Tibial artery (tissue), 4 donors: Measurements from ENCODE around the gene POLL.

Source experiments
- DNase-seq, 2 donors: peaks; one replicate each; pipeline ENCODE4 v3.0.0-alpha.2; 2019
- H3K27ac ChIP-seq, 2 donors: fragments of 200-600 bp; sonication (generic) in 1 of 2; 1 replicate in 1 of 2; 2 replicates in 1 of 2; pipeline ENCODE4 v1.5.1; 2018 to 2019; ENCODE audit warnings: mild to moderate bottlenecking in 1 of 2
- H3K27me3 ChIP-seq, 2 donors: fragments of 200-600 bp; sonication (generic) in 1 of 2; one replicate each; pipeline versions ENCODE4 v1.5.1 to v1.6.0; 2016 to 2019
- H3K36me3 ChIP-seq, 3 donors: fragments of 200-600 bp; sonication (generic) in 2 of 3; one replicate each; pipeline ENCODE4 v1.5.1; 2016 to 2019; ENCODE audit warnings: mild to moderate bottlenecking in 2 of 3
- H3K4me1 ChIP-seq, 4 donors: fragments of 200-600 bp; sonication (generic) in 2 of 4; 1 replicate in 3 of 4; 2 replicates in 1 of 4; pipeline ENCODE4 v1.5.1; 2016 to 2019
- H3K4me3 ChIP-seq, 2 donors: fragments of 200-600 bp; sonication (generic) in 1 of 2; 1 replicate in 1 of 2; 2 replicates in 1 of 2; pipeline ENCODE4 v1.5.1; 2018 to 2019; ENCODE audit warnings: mild to moderate bottlenecking in 2 of 2
- H3K9me3 ChIP-seq, 3 donors: fragments of 200-600 bp; sonication (generic) in 1 of 3; one replicate each; pipeline ENCODE4 v1.5.1; 2016 to 2019
- intact Hi-C: fragments of 100-400 bp; cut with DNase I; formaldehyde crosslinking; loops from one replicate; pipeline ENCODE4 v1.15.0; 2023; ENCODE audit warnings: low total_unique reads
- TF ChIP-seq, protein P1 (sequence below), 2 experiments: fragments of 200-600 bp in 1 of 2; fragments of 450-650 bp in 1 of 2; IDR thresholded peaks; one replicate each; pipeline ENCODE4 v1.5.1; 2017 to 2019; ENCODE audit warnings: antibody characterized with exemption in 2 of 2, mild to moderate bottlenecking in 1 of 2, moderate library complexity in 1 of 2

POLL gene

DNA sequence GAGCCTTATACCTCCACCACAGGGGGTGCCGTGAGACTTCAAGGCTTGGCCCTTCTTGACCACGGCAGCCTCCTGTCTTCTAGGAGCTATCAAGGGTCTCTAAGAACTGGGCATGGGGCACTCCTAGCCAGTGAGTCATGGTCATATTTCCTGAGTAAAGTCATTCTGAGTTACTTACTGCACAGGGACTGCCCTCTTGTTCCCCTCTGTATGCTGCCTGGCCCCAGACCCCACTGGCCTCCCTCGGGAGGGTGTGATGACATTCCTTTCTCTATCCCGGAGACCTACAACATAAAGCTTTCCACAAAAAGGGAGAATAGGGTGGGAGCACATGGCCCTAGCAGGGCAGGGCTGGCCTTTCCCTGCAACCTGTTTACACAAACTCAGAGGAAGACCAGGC lies 21.4 kb upstream of the POLL start:
- TF ChIP-seq, protein P1, sequence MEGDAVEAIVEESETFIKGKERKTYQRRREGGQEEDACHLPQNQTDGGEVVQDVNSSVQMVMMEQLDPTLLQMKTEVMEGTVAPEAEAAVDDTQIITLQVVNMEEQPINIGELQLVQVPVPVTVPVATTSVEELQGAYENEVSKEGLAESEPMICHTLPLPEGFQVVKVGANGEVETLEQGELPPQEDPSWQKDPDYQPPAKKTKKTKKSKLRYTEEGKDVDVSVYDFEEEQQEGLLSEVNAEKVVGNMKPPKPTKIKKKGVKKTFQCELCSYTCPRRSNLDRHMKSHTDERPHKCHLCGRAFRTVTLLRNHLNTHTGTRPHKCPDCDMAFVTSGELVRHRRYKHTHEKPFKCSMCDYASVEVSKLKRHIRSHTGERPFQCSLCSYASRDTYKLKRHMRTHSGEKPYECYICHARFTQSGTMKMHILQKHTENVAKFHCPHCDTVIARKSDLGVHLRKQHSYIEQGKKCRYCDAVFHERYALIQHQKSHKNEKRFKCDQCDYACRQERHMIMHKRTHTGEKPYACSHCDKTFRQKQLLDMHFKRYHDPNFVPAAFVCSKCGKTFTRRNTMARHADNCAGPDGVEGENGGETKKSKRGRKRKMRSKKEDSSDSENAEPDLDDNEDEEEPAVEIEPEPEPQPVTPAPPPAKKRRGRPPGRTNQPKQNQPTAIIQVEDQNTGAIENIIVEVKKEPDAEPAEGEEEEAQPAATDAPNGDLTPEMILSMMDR (IDR thresholded peaks at IDR 0.05) = no peak
- no peak overlapping the region for H3K27ac ChIP-seq
- no peak overlapping the region for H3K4me3 ChIP-seq
- no peaks in the 10 kb centered on the region for H3K27me3 ChIP-seq
- DNase-seq = no peak
- no peaks in the 10 kb centered on the region for H3K9me3 ChIP-seq
- intact Hi-C loops = no loop called here
- no peaks in the 10 kb centered on the region for H3K4me1 ChIP-seq
- peaks cover 35 to 94% (median 73%) of the 10 kb centered on the region in 3 donors for H3K36me3 ChIP-seq

DNA sequence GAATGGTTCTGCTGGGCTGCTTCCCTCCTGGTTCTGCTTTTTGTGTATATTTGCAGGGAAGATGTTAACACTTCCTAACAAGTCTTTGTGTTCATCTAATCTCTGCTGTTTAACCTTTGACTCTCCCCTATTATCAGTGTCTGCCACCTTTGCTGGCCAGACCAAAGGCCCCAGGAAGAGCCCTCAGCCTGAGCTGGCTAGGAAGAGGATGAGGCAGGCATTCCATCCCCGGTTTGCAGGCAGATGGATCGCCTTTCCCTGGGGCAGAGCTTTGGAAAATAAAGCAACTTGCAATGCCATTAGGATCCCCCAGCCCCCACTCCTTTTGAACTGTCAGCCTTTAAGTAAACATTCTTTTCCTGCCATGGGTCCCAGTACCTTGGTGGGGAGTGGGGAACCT lies 19.1 kb upstream of the POLL start:
- intact Hi-C loops = no loop called here
- Histone ChIP-seq H3K36me3 (peaks cover 32 to 85% (median 73%) of the 10 kb centered on the region in 3 donors), H3K9me3 (no peaks in the 10 kb centered on the region), H3K27me3 (no peaks in the 10 kb centered on the region), H3K4me3 (no peak overlapping the region), H3K4me1 (no peaks in the 10 kb centered on the region), H3K27ac (no peak overlapping the region)
- DNase-seq = no peak
- TF ChIP-seq, protein P1 (IDR thresholded peaks at IDR 0.05) = no peak

DNA sequence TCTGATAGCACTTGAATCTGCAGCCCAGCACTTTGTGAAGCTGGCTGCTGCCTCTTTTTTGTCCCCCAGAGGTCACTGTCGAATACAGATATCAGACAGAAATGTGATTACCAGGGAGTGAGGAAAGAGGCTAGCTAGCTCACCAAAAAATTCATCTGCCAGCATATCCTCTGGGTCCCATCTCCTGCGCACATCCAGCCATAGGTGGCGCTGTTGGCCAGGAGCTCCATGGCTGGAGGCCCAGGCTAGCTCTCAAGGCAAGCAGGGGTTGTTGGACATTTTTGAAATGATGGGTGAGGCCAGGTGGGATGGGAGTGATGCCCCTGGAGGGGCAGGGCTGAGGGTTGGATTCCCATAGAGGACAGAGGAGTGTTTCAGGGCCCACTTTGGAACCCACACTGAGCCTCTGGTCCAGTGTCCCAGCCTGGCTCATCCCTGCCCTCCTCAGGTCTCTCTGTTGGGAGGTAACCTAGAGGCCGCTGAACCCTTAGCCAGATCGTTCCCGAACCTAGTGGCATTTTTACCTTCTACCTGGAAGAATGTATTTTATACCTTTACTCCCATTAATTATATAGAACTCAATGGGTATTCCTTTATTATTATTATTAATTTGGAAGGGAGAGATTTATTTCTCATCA lies 14.8 kb upstream of the POLL start:
- no peak overlapping the region for H3K4me3 ChIP-seq
- H3K4me1 ChIP-seq = no peaks in the 10 kb centered on the region
- no peak overlapping the region for H3K27ac ChIP-seq
- TF ChIP-seq, protein P1 (IDR thresholded peaks at IDR 0.05) = peak; percentile 68 to 74
- peak in 1 of 2 donors; percentile 59 for DNase-seq
- H3K9me3 ChIP-seq = no peaks in the 10 kb centered on the region
- intact Hi-C loops = no loop called here
- peaks cover 3 to 56% (median 30%) of the 10 kb centered on the region in 3 donors for H3K36me3 ChIP-seq
- H3K27me3 ChIP-seq = no peaks in the 10 kb centered on the region

DNA sequence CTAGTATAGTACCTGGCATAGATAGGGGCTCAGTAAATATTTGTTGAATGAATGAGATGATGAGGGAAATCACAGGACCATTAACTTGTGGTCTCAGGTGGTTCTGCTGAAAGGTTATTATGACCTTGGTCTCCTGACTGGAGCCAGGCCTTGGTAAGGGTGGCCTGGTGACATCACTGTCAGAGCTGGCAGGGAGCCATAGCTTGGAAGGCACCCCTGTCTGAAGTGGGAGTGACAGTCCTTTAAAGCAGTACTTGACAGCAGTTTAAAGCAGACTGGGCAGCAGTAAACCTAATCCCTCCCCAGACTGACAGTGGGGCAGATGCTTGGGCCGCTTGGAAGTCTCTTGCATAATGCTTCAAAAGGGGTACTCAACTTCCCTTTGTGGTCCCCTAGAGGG lies 13.5 kb upstream of the POLL start:
- no peak for DNase-seq
- Histone ChIP-seq H3K27me3 (no peaks in the 10 kb centered on the region), H3K9me3 (no peaks in the 10 kb centered on the region), H3K27ac (no peak overlapping the region), H3K4me1 (no peaks in the 10 kb centered on the region), H3K36me3 (peaks cover 0 to 43% (median 18%) of the 10 kb centered on the region in 3 donors), H3K4me3 (no peak overlapping the region)
- intact Hi-C loops = no loop called here
- TF ChIP-seq, protein P1 (IDR thresholded peaks at IDR 0.05) = no peak

DNA sequence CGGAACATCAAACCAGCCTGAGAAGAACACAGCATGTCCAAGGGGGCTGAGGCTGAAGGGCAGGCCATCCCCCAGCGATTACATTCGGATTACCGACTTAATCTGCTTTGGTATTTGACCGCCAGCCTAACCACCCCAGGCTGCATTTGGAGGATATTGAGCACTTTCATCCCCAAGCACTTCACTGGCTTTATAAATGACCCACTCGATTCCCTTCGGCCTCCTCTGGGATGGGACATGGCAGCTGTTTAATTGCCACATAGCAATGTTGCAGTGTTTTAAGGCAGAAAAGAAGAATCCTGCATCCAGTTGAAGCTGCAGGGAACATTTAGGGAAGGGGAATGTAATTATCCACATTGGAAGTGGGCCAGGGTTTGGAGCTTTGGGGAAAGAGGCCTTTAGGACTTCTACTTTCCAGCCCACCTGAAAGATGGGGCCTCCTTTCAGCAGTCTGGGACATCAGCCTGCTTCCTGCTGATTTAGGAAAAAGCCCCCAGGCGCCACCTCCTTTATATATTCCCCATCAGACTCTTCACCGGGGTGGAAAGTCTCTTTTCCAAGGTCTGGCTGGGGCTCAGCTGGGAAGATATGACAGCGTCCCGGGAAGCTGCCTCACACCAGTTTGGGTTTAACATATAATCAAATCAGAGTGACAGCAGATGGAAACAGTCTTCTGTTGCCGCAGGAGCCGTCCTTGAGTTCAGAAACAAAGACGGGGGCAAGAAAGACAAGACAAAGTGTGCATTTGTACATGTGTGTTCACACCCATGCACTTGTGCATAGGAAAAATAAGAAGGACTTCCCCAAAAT lies 9.2 kb upstream of the POLL start:
- Histone ChIP-seq H3K36me3 (peaks cover 0 to 13% (median 0%) of the 10 kb centered on the region in 3 donors), H3K27me3 (no peaks in the 10 kb centered on the region), H3K4me1 (no peaks in the 10 kb centered on the region), H3K4me3 (no peak overlapping the region), H3K27ac (no peak overlapping the region), H3K9me3 (no peaks in the 10 kb centered on the region)
- TF ChIP-seq, protein P1 (IDR thresholded peaks at IDR 0.05) = no peak
- intact Hi-C loops = no loop called here
- DNase-seq = no peak
